Right atrium auricular region (tissue), 2 donors: ENCODE data around the gene TMPRSS6. TPM values are rescaled to one million over a fixed set of nuclear protein-coding genes. Genes with fewer than 3 reads are reported as not detected.

Source experiments
- DNase-seq: peaks from one replicate; pipeline ENCODE4 v3.0.0-alpha.2; 2019; ENCODE audit warnings: low spot score
- H3K27ac ChIP-seq, 2 donors: fragments of 200-600 bp; sonication (generic); 1 replicate in 1 of 2; 2 replicates in 1 of 2; pipeline ENCODE4 v1.5.1; 2016 to 2019
- H3K27me3 ChIP-seq, 2 donors: fragments of 200-600 bp; sonication (generic); one replicate each; pipeline versions ENCODE4 v1.5.1 to v1.6.0; 2017 to 2019
- H3K36me3 ChIP-seq: fragments of 200-600 bp; sonication (generic); one replicate; pipeline ENCODE4 v1.5.1; 2016
- H3K4me1 ChIP-seq, 2 donors: fragments of 200-600 bp; sonication (generic); one replicate each; pipeline versions ENCODE4 v1.5.1 to v1.6.0; 2017 to 2019
- H3K4me3 ChIP-seq, 2 donors: fragments of 200-600 bp; sonication (generic); 1 replicate in 1 of 2; 2 replicates in 1 of 2; pipeline ENCODE4 v1.5.1; 2017 to 2019; ENCODE audit warnings: mild to moderate bottlenecking in 1 of 2, moderate library complexity in 1 of 2
- H3K9me3 ChIP-seq, 2 donors: fragments of 200-600 bp; sonication (generic); one replicate each; pipeline ENCODE4 v1.5.1; 2019
- total RNA-seq, 2 donors: library from RNA; depleted of rRNA; stranded (reverse); fragments of >200 nt; gene quantifications; one replicate each; pipeline ENCODE4 v1.1.0, GENCODE V29; 2016
- TF ChIP-seq, protein P1 (sequence below), 2 donors: fragments of 200-600 bp; sonication (generic); IDR thresholded peaks; one replicate each; pipeline ENCODE4 v1.5.1; 2019; ENCODE audit warnings: antibody characterized with exemption in 2 of 2

Gene TMPRSS6
- total RNA-seq, 2 donors from 2014 or later: not detected

DNA sequence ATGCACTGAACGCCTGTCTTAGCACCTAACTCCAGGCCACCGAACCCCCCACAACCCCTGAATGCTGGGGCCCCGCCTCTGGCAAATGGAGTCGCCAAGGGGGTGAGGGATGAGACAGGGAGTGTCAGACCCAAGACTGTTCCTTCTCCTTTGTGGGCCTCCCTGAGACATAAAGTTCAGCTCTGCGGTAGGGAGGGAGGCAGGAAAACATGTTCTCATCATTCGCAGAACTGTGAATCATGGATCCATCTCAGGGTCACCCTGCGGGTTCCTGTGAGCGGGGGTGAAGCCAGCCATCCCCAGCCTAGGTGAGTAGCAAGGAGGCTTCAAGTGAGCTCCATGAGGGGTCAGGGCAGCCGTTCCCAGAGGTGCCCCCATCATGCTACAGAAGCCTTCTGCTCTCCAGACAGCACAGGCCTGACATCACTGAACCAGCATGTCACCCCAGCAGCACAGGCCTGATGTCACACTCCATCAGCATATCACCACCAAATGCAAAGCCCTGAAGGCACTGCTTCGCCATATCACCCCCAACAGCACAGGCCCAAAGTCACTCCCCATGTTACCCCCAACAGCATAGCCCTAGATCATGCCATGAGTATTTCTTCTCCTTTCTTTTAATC is 27.2 kb downstream of the TMPRSS6 start:
- H3K4me3 ChIP-seq: no peak overlapping the region
- no peaks in the 10 kb centered on the region for H3K9me3 ChIP-seq
- no peak for DNase-seq
- H3K27me3 ChIP-seq: no peaks in the 10 kb centered on the region
- H3K27ac ChIP-seq: no peak overlapping the region
- no peaks in the 10 kb centered on the region for H3K4me1 ChIP-seq
- TF ChIP-seq, protein P1, sequence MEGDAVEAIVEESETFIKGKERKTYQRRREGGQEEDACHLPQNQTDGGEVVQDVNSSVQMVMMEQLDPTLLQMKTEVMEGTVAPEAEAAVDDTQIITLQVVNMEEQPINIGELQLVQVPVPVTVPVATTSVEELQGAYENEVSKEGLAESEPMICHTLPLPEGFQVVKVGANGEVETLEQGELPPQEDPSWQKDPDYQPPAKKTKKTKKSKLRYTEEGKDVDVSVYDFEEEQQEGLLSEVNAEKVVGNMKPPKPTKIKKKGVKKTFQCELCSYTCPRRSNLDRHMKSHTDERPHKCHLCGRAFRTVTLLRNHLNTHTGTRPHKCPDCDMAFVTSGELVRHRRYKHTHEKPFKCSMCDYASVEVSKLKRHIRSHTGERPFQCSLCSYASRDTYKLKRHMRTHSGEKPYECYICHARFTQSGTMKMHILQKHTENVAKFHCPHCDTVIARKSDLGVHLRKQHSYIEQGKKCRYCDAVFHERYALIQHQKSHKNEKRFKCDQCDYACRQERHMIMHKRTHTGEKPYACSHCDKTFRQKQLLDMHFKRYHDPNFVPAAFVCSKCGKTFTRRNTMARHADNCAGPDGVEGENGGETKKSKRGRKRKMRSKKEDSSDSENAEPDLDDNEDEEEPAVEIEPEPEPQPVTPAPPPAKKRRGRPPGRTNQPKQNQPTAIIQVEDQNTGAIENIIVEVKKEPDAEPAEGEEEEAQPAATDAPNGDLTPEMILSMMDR (IDR thresholded peaks at IDR 0.05): no peak
- H3K36me3 ChIP-seq: no peaks in the 10 kb centered on the region

DNA sequence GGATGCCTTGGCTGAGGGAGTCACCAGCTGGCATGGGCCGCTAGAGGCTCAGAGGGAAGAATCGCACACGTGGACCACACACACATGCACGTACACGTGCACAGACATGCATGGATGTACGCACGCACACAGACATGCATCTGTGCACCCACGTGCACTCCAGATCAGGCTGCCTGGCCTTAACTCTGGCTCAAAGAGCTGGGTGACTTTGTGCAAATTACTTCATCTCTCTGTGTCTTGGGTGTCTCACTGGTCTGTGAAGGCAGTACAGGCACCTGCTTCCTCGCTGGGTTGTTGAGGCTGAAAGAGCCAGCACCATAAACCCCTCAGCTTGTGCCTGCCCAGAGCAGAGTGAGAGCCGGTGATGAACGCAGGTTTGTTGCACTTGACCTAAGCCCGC is 28.7 kb downstream of the TMPRSS6 start:
- no peak overlapping the region for H3K4me3 ChIP-seq
- no peak overlapping the region for H3K27ac ChIP-seq
- no peak for DNase-seq
- H3K36me3 ChIP-seq: no peaks in the 10 kb centered on the region
- H3K9me3 ChIP-seq: no peaks in the 10 kb centered on the region
- TF ChIP-seq, protein P1 (IDR thresholded peaks at IDR 0.05): no peak
- no peaks in the 10 kb centered on the region for H3K27me3 ChIP-seq
- H3K4me1 ChIP-seq: no peaks in the 10 kb centered on the region

DNA sequence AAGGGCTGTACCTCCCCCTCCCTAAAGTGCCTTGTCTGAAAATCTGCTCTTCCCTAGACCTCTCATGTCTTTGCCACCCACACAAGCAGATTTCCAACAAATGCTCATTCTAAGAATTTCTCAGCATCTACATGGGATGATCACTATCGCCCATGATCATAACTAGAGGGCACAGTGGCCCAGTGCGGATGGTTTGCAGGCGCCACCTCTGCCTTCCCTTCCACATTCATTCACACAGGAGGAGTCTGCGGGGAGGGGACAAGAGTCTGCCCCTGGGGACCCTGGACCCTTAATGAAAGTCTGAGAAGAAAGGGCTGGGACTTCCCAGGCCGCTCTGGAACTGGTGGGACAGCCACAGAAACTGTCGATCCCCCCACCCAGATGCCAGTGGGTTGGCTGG is 29.1 kb downstream of the TMPRSS6 start:
- DNase-seq: no peak
- TF ChIP-seq, protein P1 (IDR thresholded peaks at IDR 0.05): no peak

DNA sequence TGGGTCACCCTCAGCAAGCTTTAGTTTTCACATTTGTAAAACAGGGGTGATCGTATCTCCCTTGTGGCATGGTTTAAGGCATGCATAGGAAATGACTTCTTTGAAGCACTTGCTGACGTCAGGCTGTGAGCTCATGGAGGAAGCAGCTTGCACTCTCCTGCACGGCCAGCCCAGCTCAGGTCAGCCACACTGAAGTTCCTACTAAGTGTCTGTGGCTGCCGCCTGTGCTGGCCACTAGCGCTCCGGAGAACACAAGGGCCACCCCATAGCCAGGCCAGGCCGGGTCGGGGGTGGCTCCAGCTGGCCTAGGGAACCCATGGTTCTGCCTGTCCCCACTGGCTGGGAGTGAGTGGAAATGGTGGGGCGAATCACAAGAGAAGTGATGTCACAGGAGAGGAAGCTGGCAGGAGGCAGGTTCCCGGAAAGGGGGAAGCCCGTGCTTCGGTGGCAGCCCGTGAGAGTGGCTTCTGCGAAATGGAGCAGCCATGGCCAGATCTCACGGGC is 29.8 kb downstream of the TMPRSS6 start:
- H3K27ac ChIP-seq: no peak overlapping the region
- DNase-seq: no peak
- H3K4me3 ChIP-seq: no peak overlapping the region
- no peaks in the 10 kb centered on the region for H3K36me3 ChIP-seq
- TF ChIP-seq, protein P1 (IDR thresholded peaks at IDR 0.05): no peak
- H3K9me3 ChIP-seq: no peaks in the 10 kb centered on the region
- no peaks in the 10 kb centered on the region for H3K4me1 ChIP-seq
- H3K27me3 ChIP-seq: no peaks in the 10 kb centered on the region

More for the DNA sequence above, 29.1 kb downstream of the TMPRSS6 start:
- Histone ChIP-seq H3K27me3 (no peaks in the 10 kb centered on the region), H3K27ac (no peak overlapping the region), H3K4me3 (no peak overlapping the region), H3K36me3 (no peaks in the 10 kb centered on the region), H3K4me1 (no peaks in the 10 kb centered on the region), H3K9me3 (no peaks in the 10 kb centered on the region)

DNA sequence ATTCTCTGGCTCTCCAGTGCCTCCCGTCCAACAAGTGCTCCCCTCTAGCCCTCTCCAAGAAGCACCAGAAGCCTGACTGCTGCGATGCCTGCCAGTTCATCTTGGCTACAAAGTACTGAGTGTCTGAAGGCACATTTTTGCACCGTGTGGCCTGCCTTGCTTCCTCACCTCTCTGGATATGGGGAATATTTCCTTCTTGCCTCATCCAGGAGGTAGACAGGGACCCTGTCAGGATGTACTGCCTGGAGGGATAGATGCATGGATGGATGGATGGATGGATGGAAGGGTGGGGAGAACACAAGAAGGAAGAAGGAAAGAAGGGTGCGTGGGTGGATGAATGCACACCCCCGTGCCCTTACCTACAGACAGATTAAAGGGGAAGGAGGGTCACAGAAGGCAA is 30.4 kb downstream of the TMPRSS6 start:
- TF ChIP-seq, protein P1 (IDR thresholded peaks at IDR 0.05): no peak
- no peak overlapping the region for H3K27ac ChIP-seq
- H3K4me3 ChIP-seq: no peak overlapping the region
- H3K27me3 ChIP-seq: no peaks in the 10 kb centered on the region
- H3K4me1 ChIP-seq: no peaks in the 10 kb centered on the region
- no peaks in the 10 kb centered on the region for H3K36me3 ChIP-seq
- no peaks in the 10 kb centered on the region for H3K9me3 ChIP-seq
- no peak for DNase-seq
